ENCODE measurements around the gene TNC.
"Not testable (repeated sequence)": the region's sequence is repeated elsewhere in the genome, so short reads cannot be mapped to it uniquely, and the experiment has no call there.

Gene TNC

DNA sequence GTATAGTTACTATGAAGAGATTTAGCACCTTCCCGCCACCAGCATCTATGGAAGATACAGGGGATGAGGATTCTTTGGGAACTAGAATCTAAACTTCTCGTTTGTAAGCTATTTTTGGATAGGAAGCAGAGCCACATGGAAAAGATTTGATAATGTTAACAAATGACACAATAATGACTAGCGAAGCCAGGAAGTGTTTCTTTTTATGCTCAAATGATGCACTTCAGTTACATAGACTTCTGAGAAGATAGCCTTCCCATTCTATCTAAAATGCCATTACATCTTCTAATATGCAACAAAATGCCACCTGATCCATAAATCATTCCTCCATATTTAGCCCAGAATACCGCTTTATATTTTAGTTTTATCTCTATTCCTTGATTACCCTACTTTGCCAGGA lies 17.0 kb upstream of the TNC start:
- DNase-seq (ENCODE audit: low spot score), result no peak

DNA sequence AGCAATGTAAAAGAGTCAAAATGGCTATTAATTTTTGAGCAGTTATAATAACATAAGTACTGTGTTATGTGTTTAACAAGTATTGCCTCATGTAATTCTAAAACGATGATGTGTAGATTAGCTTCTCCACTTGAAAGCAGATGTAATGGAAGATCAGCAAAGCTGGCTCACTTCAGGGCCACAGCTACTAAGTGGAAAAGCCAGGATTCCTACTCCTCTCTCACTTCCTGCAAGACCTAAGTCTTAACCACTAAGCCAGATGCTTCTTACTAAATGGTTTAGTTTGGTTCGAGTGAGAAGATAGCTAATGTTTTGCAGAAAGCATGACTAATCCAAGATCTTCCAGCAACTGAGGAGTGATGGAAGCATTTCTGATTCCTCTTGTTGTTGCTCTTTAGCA lies 15.7 kb upstream of the TNC start:
- DNase-seq (ENCODE audit: low spot score), result no peak

DNA sequence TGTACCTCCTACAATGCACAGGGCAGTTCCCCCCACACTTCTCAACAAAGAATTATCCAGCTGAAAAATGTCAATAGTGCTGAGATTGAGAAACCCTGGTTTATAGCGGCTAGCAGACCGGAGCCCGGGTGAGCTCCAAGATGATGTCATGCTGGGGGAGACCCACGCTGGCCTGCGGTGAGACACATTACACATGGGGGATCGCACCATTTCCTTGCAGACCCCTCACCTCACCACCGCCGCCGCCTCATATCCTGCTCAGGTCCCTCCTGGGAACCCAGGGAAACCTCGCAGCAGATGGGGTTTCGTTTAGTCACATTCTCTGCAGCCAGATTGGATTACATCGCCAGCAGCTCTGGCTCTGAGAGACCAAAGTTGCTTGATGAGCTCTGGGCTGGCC lies 14.7 kb upstream of the TNC start:
- no peak for DNase-seq (ENCODE audit: low spot score)

DNA sequence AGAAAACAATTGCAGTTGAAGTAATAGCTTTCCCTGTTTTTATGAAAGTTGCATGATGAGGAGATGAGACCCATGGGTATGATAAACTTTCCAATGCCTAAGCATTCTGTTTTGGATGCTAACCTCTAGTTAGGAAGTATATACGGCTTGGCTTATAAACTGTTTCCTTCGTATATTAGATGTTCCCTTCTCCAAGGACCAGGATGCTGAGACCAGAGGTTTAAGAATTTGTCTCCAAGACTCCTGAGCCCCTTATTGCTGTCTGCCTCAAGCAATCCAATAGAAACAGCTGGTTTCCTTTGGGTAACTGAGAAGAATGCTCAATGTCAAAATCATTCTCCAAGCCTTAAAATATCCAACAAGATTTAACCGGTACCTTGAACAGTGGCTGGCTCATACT lies 12.2 kb upstream of the TNC start:
- DNase-seq (ENCODE audit: low spot score), result no peak

GRCh38 chr9:115128726-115129125 lies 10.8 kb upstream of the TNC start:
- DNase-seq (ENCODE audit: low spot score), result not testable (repeated sequence)

- DNase-seq (ENCODE audit: low spot score), result peak; percentile 27
Observed at GRCh38 chr9:115127191-115127817, 9.3 kb upstream of the TNC start.

DNA sequence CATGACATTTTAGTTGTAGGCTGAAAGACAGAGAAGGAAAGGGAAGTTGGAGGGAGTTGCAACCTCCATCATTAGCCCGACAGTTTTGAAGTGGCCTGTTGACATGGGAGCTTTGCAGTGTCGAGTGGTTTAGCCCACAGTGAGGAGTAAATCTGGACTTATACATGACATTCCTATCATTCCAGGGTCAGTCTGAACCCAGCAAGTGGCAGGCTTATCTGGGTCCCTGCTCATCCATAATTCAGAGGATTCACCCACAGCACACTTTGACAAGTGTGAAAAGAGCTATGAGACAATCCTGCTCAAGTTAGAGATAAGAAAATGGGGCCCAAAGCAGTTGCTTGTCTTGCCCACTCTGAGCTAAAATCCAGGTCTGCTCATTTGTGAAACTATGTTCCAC lies 8.4 kb upstream of the TNC start:
- DNase-seq (ENCODE audit: low spot score), result no peak

DNA sequence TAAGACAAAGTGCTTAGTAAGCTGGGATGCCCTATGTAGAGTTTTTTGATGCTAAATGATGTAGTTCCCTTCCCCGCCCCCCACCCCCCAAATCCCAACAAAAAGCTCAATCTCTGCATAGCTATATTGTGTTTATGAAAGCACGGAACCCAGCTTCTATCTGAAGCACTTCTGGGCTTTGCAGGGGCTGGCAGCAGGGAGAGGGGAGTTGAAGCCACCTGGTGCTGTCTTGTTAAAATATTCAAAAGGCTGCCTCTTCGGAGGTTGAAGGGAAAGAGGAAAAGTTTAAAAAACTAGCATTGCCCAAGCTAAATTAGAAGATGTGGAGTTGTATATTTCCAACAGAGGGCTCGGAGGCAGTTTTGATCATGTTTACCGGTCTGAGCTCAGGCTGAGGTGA lies 5.0 kb upstream of the TNC start:
- no peak for DNase-seq (ENCODE audit: low spot score)

DNA sequence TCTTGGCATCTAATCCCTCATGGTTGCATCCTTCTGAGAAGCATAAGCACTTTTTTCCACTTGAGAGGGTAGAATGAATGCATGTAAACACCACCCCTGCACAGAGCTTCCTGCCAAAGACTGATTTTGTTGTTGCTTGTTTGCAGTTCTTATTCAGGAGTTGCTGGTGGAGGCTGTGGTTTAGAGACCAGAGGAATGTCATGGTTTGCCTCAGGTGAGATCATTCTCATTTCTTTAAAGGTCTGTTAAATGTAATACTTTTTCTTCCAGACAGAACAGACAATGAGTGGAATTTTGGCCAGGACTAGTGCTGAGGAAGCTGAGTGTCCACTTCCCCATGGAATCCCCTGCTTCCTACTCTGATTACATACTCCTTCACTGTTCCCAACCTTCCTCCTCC lies 3.2 kb upstream of the TNC start:
- DNase-seq (ENCODE audit: low spot score), result no peak

DNA sequence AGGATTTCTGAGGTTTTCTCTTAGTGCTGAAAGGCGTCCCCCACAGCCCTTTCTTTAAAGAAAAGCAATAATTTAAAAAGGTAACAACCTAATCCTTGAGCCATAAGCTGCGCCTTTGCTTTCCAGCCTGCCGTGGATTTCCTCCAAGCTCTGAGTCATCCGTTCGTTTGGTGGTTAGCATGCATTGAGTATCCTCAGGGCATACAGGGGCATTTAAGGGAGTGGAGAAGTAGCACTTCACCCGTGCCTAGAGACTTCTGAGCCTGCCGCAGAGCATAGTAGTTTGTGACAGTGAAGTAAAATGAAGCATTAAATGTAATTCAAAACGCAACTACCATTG lies 892 bp upstream of the TNC start:
- DNase-seq (ENCODE audit: low spot score), result peak; percentile 80

DNA sequence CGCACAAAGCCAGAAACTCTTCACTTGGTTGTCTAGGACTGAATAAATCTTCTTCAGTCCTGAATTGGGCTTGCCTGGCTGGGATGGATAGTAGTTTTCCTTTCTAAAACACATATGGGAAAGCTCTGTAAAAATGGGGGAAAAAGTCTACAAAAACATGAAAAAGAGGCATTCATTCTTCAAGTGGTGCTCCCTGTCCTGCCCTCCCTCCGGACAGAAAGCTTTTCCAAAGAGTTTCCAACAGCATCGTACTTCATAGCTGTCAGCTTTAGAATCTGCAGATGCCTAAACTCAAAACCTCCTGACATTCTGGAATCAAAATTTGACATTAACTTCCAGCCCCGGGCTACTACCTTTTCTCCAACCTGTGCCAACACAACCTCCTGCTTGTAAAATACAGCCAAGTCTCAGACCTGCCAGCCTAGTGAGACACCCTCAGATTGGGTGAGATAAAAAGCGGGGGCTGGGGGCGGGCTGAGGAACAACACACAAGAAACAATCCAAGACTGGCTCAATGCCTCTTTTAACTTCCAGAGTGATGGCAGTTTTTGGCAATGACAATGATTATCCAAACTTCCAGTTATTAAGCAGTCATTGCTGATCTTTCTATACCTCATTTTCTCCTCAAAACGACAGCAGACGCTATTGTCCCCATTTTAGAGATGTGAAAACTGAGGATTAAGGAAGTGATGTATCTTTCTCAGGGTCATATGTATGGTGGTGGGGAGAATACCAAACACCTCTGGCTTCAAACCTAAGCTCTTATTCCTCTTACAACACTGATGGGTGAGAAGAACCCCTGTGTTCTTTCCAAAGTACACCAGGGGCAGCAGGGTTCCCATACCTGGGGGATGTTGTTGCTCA lies 1.3 kb downstream of the TNC start:
- no peak for DNase-seq (ENCODE audit: low spot score)

DNA sequence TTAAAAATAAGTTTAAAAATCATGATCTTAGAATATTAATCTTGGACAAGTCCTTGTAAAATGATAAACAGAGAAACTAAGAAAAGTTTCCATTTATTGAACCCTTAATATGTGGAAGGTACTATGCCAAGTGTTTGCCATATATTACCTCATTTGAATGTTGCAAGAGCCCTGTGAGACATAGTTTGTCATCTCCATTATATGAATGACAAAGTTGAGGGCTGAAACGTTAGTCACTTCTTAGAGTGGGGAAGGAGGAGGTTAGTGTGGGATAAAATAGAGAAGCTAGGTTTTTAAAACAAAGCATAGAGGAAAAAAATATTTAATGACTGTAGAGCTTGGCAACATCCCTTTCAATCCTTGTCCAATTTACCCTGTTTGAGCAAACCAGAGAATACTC lies 2.0 kb downstream of the TNC start:
- peak; percentile 85 for DNase-seq (ENCODE audit: low spot score)

- no peak for DNase-seq (ENCODE audit: low spot score)
Observed at GRCh38 chr9:115115117-115115880, 2.7 kb downstream of the TNC start.

DNA sequence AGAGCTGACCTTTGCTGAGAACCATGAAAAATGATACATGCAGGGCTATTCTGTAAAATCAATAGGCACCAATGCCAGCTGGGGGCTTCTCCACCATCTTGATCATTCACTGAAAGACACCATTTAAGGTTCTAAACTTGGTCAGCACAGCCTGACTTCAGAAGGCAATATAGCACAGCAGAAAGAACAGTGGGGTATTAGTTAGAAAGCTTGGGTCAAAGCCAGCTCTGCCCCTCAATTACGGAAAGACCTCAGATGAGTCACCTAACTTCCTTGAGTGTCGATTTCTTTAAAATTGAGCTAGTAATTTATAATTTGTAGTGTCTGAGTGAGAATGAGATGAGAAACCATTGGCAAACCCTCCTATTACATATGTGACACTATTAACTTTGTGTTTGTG lies 3.4 kb downstream of the TNC start:
- no peak for DNase-seq (ENCODE audit: low spot score)

- no peak for DNase-seq (ENCODE audit: low spot score)
Observed at GRCh38 chr9:115114084-115114483, 3.9 kb downstream of the TNC start.

- no peak for DNase-seq (ENCODE audit: low spot score)
Observed at GRCh38 chr9:115111874-115112273, 6.1 kb downstream of the TNC start.

- DNase-seq (ENCODE audit: low spot score), result peak; percentile 31
Observed at GRCh38 chr9:115109486-115109885, 8.5 kb downstream of the TNC start.

DNA sequence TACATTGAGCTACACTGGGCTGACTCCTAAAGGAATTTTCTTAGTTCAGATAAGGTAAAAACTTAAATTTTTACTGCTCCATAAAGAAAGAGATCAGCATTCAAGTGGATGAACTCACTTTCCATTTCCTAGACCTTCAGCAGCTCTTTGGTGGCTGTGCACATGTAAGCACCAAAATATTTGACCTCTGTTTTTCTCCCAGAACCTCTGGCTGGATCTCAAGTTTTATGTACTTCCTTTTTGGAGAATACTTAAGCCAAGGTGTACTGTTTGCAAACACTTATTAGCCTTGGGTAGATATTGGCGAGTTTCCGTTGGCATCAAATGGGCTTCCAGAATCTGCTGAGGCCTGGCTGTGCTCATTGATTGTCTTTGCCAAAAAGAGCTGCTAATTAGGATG lies 10.3 kb downstream of the TNC start:
- no peak for DNase-seq (ENCODE audit: low spot score)

DNA sequence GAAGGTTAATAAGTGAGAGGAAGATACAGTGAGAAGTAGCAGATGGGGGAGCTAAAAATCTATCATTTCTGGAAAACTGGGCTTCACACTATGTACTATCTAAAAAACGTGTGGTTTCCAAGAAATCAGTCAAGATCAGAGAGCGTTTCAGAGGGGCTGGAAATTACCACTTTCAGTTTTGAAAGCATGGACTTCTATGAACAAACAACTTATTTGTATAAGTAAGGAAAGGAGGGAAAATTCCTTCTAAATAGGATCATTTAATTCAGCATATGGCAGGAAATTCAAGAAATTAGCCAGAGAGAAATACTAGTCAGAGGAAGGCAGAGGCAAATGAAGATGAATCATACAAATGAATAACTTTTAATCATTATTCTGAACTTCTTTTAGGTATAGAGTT lies 11.3 kb downstream of the TNC start:
- DNase-seq (ENCODE audit: low spot score), result no peak

- DNase-seq (ENCODE audit: low spot score), result no peak
Observed at GRCh38 chr9:115106001-115106400, 12.0 kb downstream of the TNC start.

DNA sequence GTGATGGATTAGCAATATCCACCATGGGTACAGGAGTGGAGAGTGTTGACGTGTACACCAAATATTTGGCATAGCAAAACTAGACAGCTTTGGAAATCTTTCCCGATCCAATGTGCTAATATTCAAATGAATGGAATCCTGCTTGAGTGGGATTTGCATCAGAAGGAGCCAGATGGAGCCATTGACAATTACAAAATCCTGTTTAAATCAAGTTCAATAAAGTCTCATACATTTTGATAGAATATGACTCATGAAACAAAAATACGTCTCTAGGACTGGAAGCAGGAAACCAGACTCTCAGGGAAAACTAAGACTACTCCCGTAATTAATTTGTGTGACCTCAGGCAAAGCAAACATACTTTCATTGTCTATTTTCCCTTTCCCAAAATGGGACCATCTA lies 13.0 kb downstream of the TNC start:
- no peak for DNase-seq (ENCODE audit: low spot score)

- DNase-seq (ENCODE audit: low spot score), result no peak
Observed at GRCh38 chr9:115103746-115104477, 14.0 kb downstream of the TNC start.

- DNase-seq (ENCODE audit: low spot score), result no peak
Observed at GRCh38 chr9:115099901-115100300, 18.1 kb downstream of the TNC start.

All from RKO (cell line).